Thyroid gland (tissue), 4 donors: Measurements from ENCODE around the gene CDON.

Source experiments
- CTCF ChIP-seq, 6 experiments: fragments of 200-600 bp in 3 of 6; fragments of 450-650 bp in 3 of 6; sonication (generic) in 3 of 6; IDR thresholded peaks; one replicate each; pipeline ENCODE4 v1.5.1; 2016 to 2019; ENCODE audit warnings: antibody characterized with exemption in 6 of 6, mild to moderate bottlenecking in 2 of 6, inconsistent platforms in 1 of 6, moderate library complexity in 1 of 6
- POLR2A ChIP-seq, 2 donors: fragments of 450-650 bp; IDR thresholded peaks; one replicate each; pipeline ENCODE4 v1.6.1; 2017; ENCODE audit warnings: antibody characterized with exemption in 2 of 2, mild to moderate bottlenecking in 2 of 2, moderate library complexity in 1 of 2

GRCh38 chr11:125955856-125956255 lies 106.8 kb downstream of the CDON start:
- no peak for TF ChIP-seq POLR2A (IDR thresholded peaks at IDR 0.05)
- no peak for TF ChIP-seq CTCF (IDR thresholded peaks at IDR 0.05)
